Neuronal stem cell (in vitro differentiated cells): ENCODE measurements around the gene PCCA.

ENCODE experiments used
- DNase-seq: peaks from one replicate; pipeline ENCODE4 v3.0.0-alpha.2; 2013; ENCODE audit warnings: low spot score
- H2AFZ ChIP-seq: one replicate; pipeline ENCODE4 v1.6.1; 2013; ENCODE audit warnings: mild to moderate bottlenecking, low read length, inconsistent platforms
- H2AK5ac ChIP-seq: 2 replicates; pipeline ENCODE4 v1.6.1; 2013; ENCODE audit warnings: low read depth, mild to moderate bottlenecking, inconsistent platforms, low read length, moderate library complexity, mixed read lengths
- H2BK120ac ChIP-seq: 2 replicates; pipeline ENCODE4 v1.6.1; 2013; ENCODE audit warnings: low read depth, mild to moderate bottlenecking, inconsistent platforms, low read length, moderate library complexity, mixed read lengths
- H2BK12ac ChIP-seq: one replicate; pipeline ENCODE4 v1.6.1; 2013; ENCODE audit warnings: low read length, inconsistent platforms
- H2BK15ac ChIP-seq: 2 replicates; pipeline ENCODE4 v1.6.1; 2013; ENCODE audit warnings: mild to moderate bottlenecking, low read length, inconsistent platforms, mixed read lengths
- H2BK5ac ChIP-seq: one replicate; pipeline ENCODE4 v1.6.1; 2013; ENCODE audit warnings: inconsistent platforms, mild to moderate bottlenecking, low read length, moderate library complexity
- H3K14ac ChIP-seq: one replicate; pipeline ENCODE4 v1.6.1; 2013; ENCODE audit warnings: low read length, inconsistent platforms
- H3K18ac ChIP-seq: 2 replicates; pipeline ENCODE4 v1.6.1; 2013; ENCODE audit warnings: low read length, inconsistent platforms
- H3K23ac ChIP-seq: 2 replicates; pipeline ENCODE4 v1.6.1; 2013; ENCODE audit warnings: low read depth, mild to moderate bottlenecking, mixed read lengths, low read length, inconsistent platforms; ENCODE audit not compliant: poor library complexity
- H3K27ac ChIP-seq: replicated peaks from 3 replicates; pipeline ENCODE4 v1.5.1; 2013; ENCODE audit warnings: low read length, inconsistent platforms
- H3K27me3 ChIP-seq, 3 experiments: 2 replicates each; pipeline ENCODE4 v1.6.1; 2013; ENCODE audit warnings: low read length in 3 of 3, mild to moderate bottlenecking in 2 of 3, inconsistent platforms in 1 of 3, low read depth in 1 of 3, mixed read lengths in 1 of 3, moderate library complexity in 1 of 3; ENCODE audit not compliant: control insufficient read depth in 3 of 3, insufficient read depth in 3 of 3
- H3K36me3 ChIP-seq, 2 donors: replicated peaks in 1 of 2; 2 replicates each; pipeline ENCODE4 v1.6.1; 2013; ENCODE audit warnings: low read length in 2 of 2; ENCODE audit not compliant: control insufficient read depth in 2 of 2, insufficient read depth in 2 of 2
- H3K4ac ChIP-seq: 2 replicates; pipeline ENCODE4 v1.6.1; 2013; ENCODE audit warnings: inconsistent platforms, mild to moderate bottlenecking, low read length, moderate library complexity
- H3K4me1 ChIP-seq, 2 donors: 1 replicate in 1 of 2; 2 replicates in 1 of 2; pipeline ENCODE4 v1.6.1; 2013; ENCODE audit warnings: low read length in 2 of 2, low read depth in 1 of 2; ENCODE audit not compliant: control insufficient read depth in 2 of 2, insufficient read depth in 1 of 2
- H3K4me2 ChIP-seq: one replicate; pipeline ENCODE4 v1.6.1; 2013; ENCODE audit warnings: mild to moderate bottlenecking, low read length, inconsistent platforms; ENCODE audit not compliant: insufficient read depth, poor library complexity, severe bottlenecking
- H3K4me3 ChIP-seq, 2 donors: 2 replicates each; pipeline ENCODE4 v1.5.1; 2013; ENCODE audit warnings: low read length in 2 of 2, mild to moderate bottlenecking in 2 of 2, inconsistent platforms in 1 of 2, moderate library complexity in 1 of 2
- H3K79me1 ChIP-seq: one replicate; pipeline ENCODE4 v1.6.1; 2013; ENCODE audit warnings: low read depth, mild to moderate bottlenecking, inconsistent platforms, low read length, moderate library complexity
- H3K9ac ChIP-seq: one replicate; pipeline ENCODE4 v1.6.1; 2013; ENCODE audit warnings: mild to moderate bottlenecking, low read depth, low read length, inconsistent platforms; ENCODE audit not compliant: poor library complexity
- H3K9me3 ChIP-seq, 2 donors: replicated peaks in 1 of 2; 2 replicates each; pipeline versions ENCODE3 to v1.6.1; 2013; ENCODE audit warnings: low read length in 2 of 2, mild to moderate bottlenecking in 2 of 2, inconsistent platforms in 1 of 2, low read depth in 1 of 2, mixed read lengths in 1 of 2, moderate library complexity in 1 of 2; ENCODE audit not compliant: control insufficient read depth in 2 of 2, insufficient read depth in 1 of 2
- H4K8ac ChIP-seq: one replicate; pipeline ENCODE4 v1.6.1; 2013; ENCODE audit warnings: low read depth, mild to moderate bottlenecking, inconsistent platforms, low read length, moderate library complexity
- H4K91ac ChIP-seq: one replicate; pipeline ENCODE4 v1.6.1; 2013; ENCODE audit warnings: low read length, low read depth, mild to moderate bottlenecking, inconsistent platforms; ENCODE audit not compliant: poor library complexity
- WGBS, 2 donors: extraction: QIAGEN DNeasy Blood & Tissue Kit; methylation state at CpG; one replicate each; pipeline ENCODE4 v1.1.7; 2013; ENCODE audit warnings: missing lambda C conversion rate in 2 of 2, mixed read lengths in 1 of 2; ENCODE audit not compliant: insufficient read length in 2 of 2, insufficient replicate concordance in 1 of 2; ENCODE audit errors: extremely low coverage in 2 of 2; 5-methylcytosine and 5-hydroxymethylcytosine counted together

Gene PCCA

DNA sequence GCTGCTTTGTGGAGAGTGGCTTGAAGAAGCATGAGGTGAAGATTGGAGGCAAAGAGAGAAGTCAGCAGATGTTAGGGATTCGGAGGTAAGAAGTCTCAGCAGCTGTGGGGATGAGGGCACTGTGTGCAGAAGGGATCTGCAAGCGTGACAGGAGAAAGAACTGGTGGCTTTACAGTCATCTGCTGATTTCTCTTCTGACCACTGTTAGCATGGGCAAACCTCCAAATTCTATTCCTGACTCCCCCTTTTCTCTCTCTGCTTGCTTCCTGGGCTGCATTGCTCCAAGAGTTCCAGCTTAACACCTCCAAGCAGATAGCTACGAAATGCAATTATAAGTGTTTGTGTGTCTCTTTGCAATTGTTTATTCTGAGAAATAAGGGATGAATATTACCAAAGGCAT lies 340.1 kb downstream of the PCCA start:
- H3K4ac ChIP-seq, result no peak overlapping the region
- H3K23ac ChIP-seq, result no peak overlapping the region
- no peak overlapping the region for H2BK120ac ChIP-seq
- H2BK15ac ChIP-seq, result no peak overlapping the region
- no peak overlapping the region for H2BK12ac ChIP-seq
- peaks cover 2 to 6% of the 10 kb centered on the region in 2 donors for H3K4me1 ChIP-seq
- no peak overlapping the region for H3K4me2 ChIP-seq
- no peak overlapping the region for H3K4me3 ChIP-seq
- H3K14ac ChIP-seq, result no peak overlapping the region
- H3K27me3 ChIP-seq, result no peaks in the 10 kb centered on the region
- H2BK5ac ChIP-seq, result no peak overlapping the region
- no peak overlapping the region for H3K9ac ChIP-seq
- DNase-seq, result no peak
- H2AK5ac ChIP-seq, result no peak overlapping the region
- WGBS, 2 donors, result no CpG with 5 or more reads among the region's 3 CpGs
- no peak overlapping the region for H3K27ac ChIP-seq
- H3K9me3 ChIP-seq, result peaks cover 0 to 3% of the 10 kb centered on the region in 2 donors
- no peak overlapping the region for H2AFZ ChIP-seq
- H3K18ac ChIP-seq, result no peak overlapping the region
- H3K79me1 ChIP-seq, result no peaks in the 10 kb centered on the region
- H4K8ac ChIP-seq, result no peak overlapping the region
- peaks cover 0 to 11% of the 10 kb centered on the region in 2 donors for H3K36me3 ChIP-seq
- no peak overlapping the region for H4K91ac ChIP-seq

DNA sequence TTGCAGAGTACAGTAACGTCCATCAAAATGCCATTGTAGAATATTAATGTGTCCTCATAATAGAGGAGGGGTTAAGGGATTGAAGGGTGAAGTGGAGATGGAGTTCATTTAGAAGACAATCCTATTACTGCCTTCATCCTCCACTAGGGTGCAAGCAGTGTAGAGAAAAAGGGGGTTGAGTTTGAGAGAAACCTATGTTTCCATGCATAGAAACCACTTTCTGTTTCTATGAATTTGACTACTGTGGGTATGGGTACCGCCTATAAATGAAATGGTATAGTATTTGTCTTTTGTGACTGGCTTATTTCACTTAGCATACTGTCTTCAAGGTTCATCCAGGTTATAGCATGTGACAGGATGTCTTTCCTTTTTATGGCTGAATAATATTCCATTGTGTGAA lies 343.7 kb downstream of the PCCA start:
- H2AFZ ChIP-seq, result no peak overlapping the region
- no peak overlapping the region for H3K14ac ChIP-seq
- H2BK12ac ChIP-seq, result no peak overlapping the region
- no peaks in the 10 kb centered on the region for H3K27me3 ChIP-seq
- no peak overlapping the region for H2BK5ac ChIP-seq
- no CpG with 5 or more reads among the region's 2 CpGs for WGBS, 2 donors
- no peak overlapping the region for H3K4me3 ChIP-seq
- H3K4ac ChIP-seq, result no peak overlapping the region
- H3K9me3 ChIP-seq, result peaks cover 0 to 8% of the 10 kb centered on the region in 2 donors
- H2AK5ac ChIP-seq, result no peak overlapping the region
- H3K27ac ChIP-seq, result no peak overlapping the region
- H3K23ac ChIP-seq, result no peak overlapping the region
- H2BK15ac ChIP-seq, result no peak overlapping the region
- no peak overlapping the region for H3K18ac ChIP-seq
- no peak overlapping the region for H2BK120ac ChIP-seq
- DNase-seq, result no peak
- no peak overlapping the region for H3K4me2 ChIP-seq
- no peak overlapping the region for H4K8ac ChIP-seq
- H3K79me1 ChIP-seq, result no peaks in the 10 kb centered on the region
- H3K9ac ChIP-seq, result no peak overlapping the region
- H3K36me3 ChIP-seq, result peaks cover 0 to 10% of the 10 kb centered on the region in 2 donors
- no peak overlapping the region for H4K91ac ChIP-seq
- peaks cover 6% of the 10 kb centered on the region in 2 donors for H3K4me1 ChIP-seq

DNA sequence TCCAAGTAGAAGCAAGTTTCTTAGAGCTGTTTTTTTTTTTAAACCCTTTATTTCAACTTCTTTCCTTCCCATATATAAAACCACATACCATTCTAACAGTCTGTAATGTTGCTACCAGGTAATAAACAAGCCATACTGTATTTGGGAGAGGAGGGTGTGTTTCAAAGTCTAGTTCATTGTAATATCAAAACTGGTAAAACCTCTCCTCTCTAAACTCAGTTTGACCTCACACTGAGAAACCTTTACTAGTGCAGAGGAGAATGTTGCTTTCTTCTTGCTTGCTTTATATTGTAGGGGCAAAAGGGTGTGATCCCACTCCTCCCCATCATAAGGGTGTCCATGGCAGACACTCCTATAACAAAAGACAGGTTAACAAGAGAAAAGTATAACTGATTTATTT lies 344.6 kb downstream of the PCCA start:
- no peak overlapping the region for H3K23ac ChIP-seq
- H2BK12ac ChIP-seq, result no peak overlapping the region
- peaks cover 0 to 8% of the 10 kb centered on the region in 2 donors for H3K9me3 ChIP-seq
- DNase-seq, result no peak
- no peak overlapping the region for H2BK15ac ChIP-seq
- no peak overlapping the region for H2AFZ ChIP-seq
- H3K79me1 ChIP-seq, result no peaks in the 10 kb centered on the region
- no peak overlapping the region for H2BK5ac ChIP-seq
- no peak overlapping the region for H3K4me2 ChIP-seq
- no peak overlapping the region for H2AK5ac ChIP-seq
- H3K18ac ChIP-seq, result no peak overlapping the region
- H3K4me1 ChIP-seq, result peaks cover 10 to 11% of the 10 kb centered on the region in 2 donors
- no peak overlapping the region for H3K27ac ChIP-seq
- no peak overlapping the region for H2BK120ac ChIP-seq
- H4K8ac ChIP-seq, result no peak overlapping the region
- no peak overlapping the region for H3K9ac ChIP-seq
- H3K14ac ChIP-seq, result no peak overlapping the region
- no peak overlapping the region for H3K4ac ChIP-seq
- H3K4me3 ChIP-seq, result no peak overlapping the region
- H4K91ac ChIP-seq, result no peak overlapping the region
- peaks cover 0 to 10% of the 10 kb centered on the region in 2 donors for H3K36me3 ChIP-seq
- H3K27me3 ChIP-seq, result no peaks in the 10 kb centered on the region

DNA sequence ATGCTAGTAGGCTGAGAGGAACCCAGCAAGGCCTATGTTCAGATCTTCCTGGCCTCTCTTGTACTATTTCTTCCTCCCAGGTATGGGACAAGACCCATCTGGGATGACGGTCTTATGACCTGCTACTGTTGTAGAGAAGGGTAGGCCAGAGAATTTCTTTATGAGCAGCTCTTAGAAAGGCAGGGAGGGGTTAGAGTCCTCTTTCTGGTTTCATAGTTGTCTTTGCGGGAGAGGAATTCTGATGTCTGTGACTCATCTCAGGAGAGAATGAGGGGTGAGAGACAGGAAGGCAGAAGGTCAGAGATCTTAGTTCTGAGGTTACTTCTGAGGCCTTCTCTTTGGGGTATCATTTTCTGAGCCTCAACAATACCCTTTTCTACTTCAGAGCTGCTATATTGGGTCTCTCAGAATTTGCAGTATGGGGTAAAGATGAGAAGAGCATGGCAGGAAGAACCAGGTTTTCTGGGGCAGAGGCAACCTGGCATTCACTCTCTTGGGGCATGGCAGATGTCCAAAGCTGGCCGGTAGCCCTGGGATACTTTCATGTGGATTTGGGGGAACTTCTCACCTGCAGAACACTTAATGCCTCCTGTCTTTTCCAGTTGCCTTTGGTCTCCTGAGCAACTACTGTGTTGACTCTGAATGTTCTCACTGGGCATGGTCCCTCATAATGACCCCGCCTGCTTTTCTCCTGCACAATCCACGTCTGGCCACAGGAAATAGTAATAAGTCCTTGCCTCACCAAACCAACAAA lies 345.3 kb downstream of the PCCA start:
- no peak overlapping the region for H3K4ac ChIP-seq
- H3K4me3 ChIP-seq, result no peak overlapping the region
- H3K23ac ChIP-seq, result no peak overlapping the region
- no peak overlapping the region for H2BK120ac ChIP-seq
- no peak overlapping the region for H3K18ac ChIP-seq
- peaks cover 13 to 17% of the 10 kb centered on the region in 2 donors for H3K4me1 ChIP-seq
- H3K36me3 ChIP-seq, result peaks cover 0 to 8% of the 10 kb centered on the region in 2 donors
- H4K8ac ChIP-seq, result no peak overlapping the region
- H3K27ac ChIP-seq, result no peak overlapping the region
- no peaks in the 10 kb centered on the region for H3K27me3 ChIP-seq
- H3K9me3 ChIP-seq, result peaks cover 0 to 8% of the 10 kb centered on the region in 2 donors
- H3K14ac ChIP-seq, result no peak overlapping the region
- no peak overlapping the region for H2AK5ac ChIP-seq
- no peak overlapping the region for H3K9ac ChIP-seq
- H4K91ac ChIP-seq, result no peak overlapping the region
- no peak for DNase-seq
- H3K79me1 ChIP-seq, result no peaks in the 10 kb centered on the region
- no peak overlapping the region for H3K4me2 ChIP-seq
- H2BK12ac ChIP-seq, result no peak overlapping the region
- WGBS, 2 donors, result no CpG with 5 or more reads among the region's 5 CpGs
- no peak overlapping the region for H2AFZ ChIP-seq
- H2BK15ac ChIP-seq, result no peak overlapping the region
- H2BK5ac ChIP-seq, result no peak overlapping the region
